ENCODE measurements around the gene DDX59.
A peak's percentile ranks its signal among the peaks of the same experiment; 100 is the strongest.

DDX59 gene

GRCh38 chr1:200628223-200628881 lies 41.4 kb downstream of the DDX59 start:
- in situ Hi-C loops (cut with MboI; ENCODE audit: low pct_unique_long_range_greater_than_20kb, low sequenced_read_pairs, unreplicated experiment), result loop anchor here (10.0 kb wide), 1 partner anchor 176 kb away; no protein-coding TSS in a partner anchor
- peak; percentile 66 for DNase-seq (ENCODE audit: low spot score)
- no peak for TF ChIP-seq CTCF (IDR thresholded peaks at IDR 0.05; ENCODE audit: extremely low read depth, insufficient read depth, missing control alignments)

GRCh38 chr1:200627575-200628222 lies 42.0 kb downstream of the DDX59 start:
- no peak for TF ChIP-seq CTCF (IDR thresholded peaks at IDR 0.05; ENCODE audit: extremely low read depth, insufficient read depth, missing control alignments)
- in situ Hi-C loops (cut with MboI; ENCODE audit: low pct_unique_long_range_greater_than_20kb, low sequenced_read_pairs, unreplicated experiment), result loop anchor here (10.0 kb wide), 1 partner anchor 177 kb away; no protein-coding TSS in a partner anchor
- DNase-seq (ENCODE audit: low spot score), result no peak

- in situ Hi-C loops (cut with MboI; ENCODE audit: low pct_unique_long_range_greater_than_20kb, low sequenced_read_pairs, unreplicated experiment), result loop anchor here (10.0 kb wide), 1 partner anchor 178 kb away; no protein-coding TSS in a partner anchor
- TF ChIP-seq CTCF (IDR thresholded peaks at IDR 0.05; ENCODE audit: extremely low read depth, insufficient read depth, missing control alignments), result no peak
- no peak for DNase-seq (ENCODE audit: low spot score)
Measured at GRCh38 chr1:200626853-200627534, 42.7 kb downstream of the DDX59 start.

DNA sequence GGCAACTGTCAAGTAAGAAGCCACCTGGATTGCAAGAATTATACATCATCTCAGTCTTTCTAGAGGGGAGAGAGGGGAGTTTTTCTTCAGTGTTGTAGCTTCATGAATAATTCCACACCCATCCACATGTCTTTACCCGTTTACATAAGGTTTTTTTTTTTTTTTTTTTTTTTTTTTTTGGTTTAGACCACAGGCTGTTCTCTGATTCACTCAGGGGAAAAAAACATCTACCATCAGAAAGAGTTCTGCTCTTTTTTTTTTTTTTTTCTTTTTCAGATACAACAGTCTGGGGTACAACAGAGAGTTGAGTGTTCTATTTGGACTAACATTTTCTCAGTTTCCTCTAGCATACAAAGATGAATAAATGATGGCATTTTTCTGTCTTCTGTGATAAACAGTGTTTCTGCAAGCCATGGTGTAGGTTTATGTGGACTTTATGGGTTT lies 44.3 kb downstream of the DDX59 start:
- peak; percentile 56 for DNase-seq (ENCODE audit: low spot score)
- in situ Hi-C loops (cut with MboI; ENCODE audit: low pct_unique_long_range_greater_than_20kb, low sequenced_read_pairs, unreplicated experiment), result loop anchor here (10.0 kb wide), 1 partner anchor 179 kb away; no protein-coding TSS in a partner anchor
- no peak for TF ChIP-seq CTCF (IDR thresholded peaks at IDR 0.05; ENCODE audit: extremely low read depth, insufficient read depth, missing control alignments)

DNA sequence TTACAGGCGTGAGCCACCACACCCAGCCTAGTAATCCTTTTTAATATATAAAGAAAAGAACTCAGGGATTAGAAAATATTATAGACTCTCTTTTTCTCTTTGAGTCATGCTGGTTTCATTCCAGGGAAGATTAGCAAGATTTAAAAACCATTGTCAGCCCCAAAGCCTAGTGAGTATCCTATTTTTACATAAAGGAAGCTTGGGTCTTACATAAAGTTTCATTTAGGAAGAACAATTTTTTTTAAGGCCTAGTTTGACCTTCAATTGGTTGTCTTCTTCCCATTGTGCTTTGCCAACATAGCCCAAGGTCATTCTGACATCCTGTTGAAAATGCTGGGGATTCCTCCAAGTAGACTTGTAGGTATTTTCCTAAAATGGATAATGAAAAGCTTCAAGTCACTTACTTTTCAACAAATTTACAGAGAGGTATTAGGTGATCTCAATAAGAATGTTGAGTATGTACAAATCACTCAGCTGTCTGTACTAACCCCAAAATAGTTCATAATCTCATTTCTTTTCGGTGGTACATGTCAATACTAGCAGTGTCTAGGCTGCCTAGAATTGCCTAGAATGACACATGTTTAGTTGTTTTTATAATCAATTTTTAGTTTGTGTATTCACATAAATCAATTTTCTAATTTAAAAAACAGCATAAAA lies 44.9 kb downstream of the DDX59 start:
- no peak for DNase-seq (ENCODE audit: low spot score)
- no peak for TF ChIP-seq CTCF (IDR thresholded peaks at IDR 0.05; ENCODE audit: extremely low read depth, insufficient read depth, missing control alignments)
- in situ Hi-C loops (cut with MboI; ENCODE audit: low pct_unique_long_range_greater_than_20kb, low sequenced_read_pairs, unreplicated experiment), result loop anchor here (10.0 kb wide), 1 partner anchor 180 kb away; no protein-coding TSS in a partner anchor

Data from GM13977 (cell line).